CD4-positive, alpha-beta memory T cell (primary cell): ENCODE data around the gene HIF1AN. TPM values are rescaled to one million over a fixed set of nuclear protein-coding genes. Genes with fewer than 3 reads are reported as not detected.

Experiments used
- CTCF ChIA-PET: fragments of 350-600 bp; sonication (Branson Sonifier 250); formaldehyde crosslinking; loops from one replicate; lab custom pipeline; 2021; ENCODE audit warnings: inconsistent platforms; ENCODE audit not compliant: partially characterized antibody; lab: Charles Lee
- POLR2A ChIA-PET: fragments of 350-600 bp; sonication (Branson Sonifier 250); formaldehyde crosslinking; loops from one replicate; lab custom pipeline; 2021; ENCODE audit not compliant: partially characterized antibody; lab: Charles Lee
- DNase-seq, 5 donors: peaks; one replicate each; pipeline versions ENCODE4 v3.0.0 to v3.0.0-alpha.2; 2020 to 2022; ENCODE audit warnings: mixed read lengths in 1 of 5
- H3K27ac ChIP-seq: one replicate; pipeline ENCODE4 v1.7.0; 2013; ENCODE audit warnings: low read depth, low read length
- H3K27me3 ChIP-seq: 2 replicates; pipeline ENCODE4 v1.7.0; 2013; ENCODE audit warnings: mild to moderate bottlenecking, low read length, moderate library complexity; ENCODE audit not compliant: insufficient read depth
- H3K36me3 ChIP-seq: 2 replicates; pipeline ENCODE4 v1.7.0; 2013; ENCODE audit warnings: mild to moderate bottlenecking, low read length, moderate library complexity; ENCODE audit not compliant: insufficient read depth
- H3K4me1 ChIP-seq: 2 replicates; pipeline ENCODE4 v1.7.0; 2013; ENCODE audit warnings: mild to moderate bottlenecking, low read length, moderate library complexity; ENCODE audit not compliant: insufficient read depth
- H3K4me3 ChIP-seq, 2 donors: one replicate each; pipeline ENCODE4 v1.7.0; 2013; ENCODE audit warnings: low read length in 2 of 2, mild to moderate bottlenecking in 1 of 2
- H3K9me3 ChIP-seq, 2 donors: one replicate each; pipeline ENCODE4 v1.7.0; 2013; ENCODE audit warnings: low read length in 2 of 2, control low read depth in 1 of 2; ENCODE audit not compliant: control insufficient read depth in 1 of 2
- H3K27ac Mint-ChIP-seq, 7 donors: one replicate each; pipeline ENCODE4 v1.8.0; 2020 to 2021; ENCODE audit warnings: mixed read lengths in 7 of 7, mild to moderate bottlenecking in 6 of 7, inconsistent platforms in 3 of 7, moderate library complexity in 3 of 7
- H3K27me3 Mint-ChIP-seq, 2 donors: one replicate each; pipeline ENCODE4 v1.8.0; 2020 to 2021; ENCODE audit warnings: mixed read lengths in 2 of 2
- H3K36me3 Mint-ChIP-seq, 2 donors: one replicate each; pipeline ENCODE4 v1.8.0; 2020 to 2021; ENCODE audit warnings: mixed read lengths in 2 of 2, inconsistent platforms in 1 of 2, mild to moderate bottlenecking in 1 of 2
- H3K4me1 Mint-ChIP-seq, 4 donors: one replicate each; pipeline ENCODE4 v1.8.0; 2020 to 2021; ENCODE audit warnings: mixed read lengths in 4 of 4, mild to moderate bottlenecking in 1 of 4
- H3K4me3 Mint-ChIP-seq, 8 donors: one replicate each; pipeline ENCODE4 v1.8.0; 2020 to 2021; ENCODE audit warnings: mixed read lengths in 8 of 8, mild to moderate bottlenecking in 7 of 8, moderate library complexity in 6 of 8, inconsistent platforms in 3 of 8
- H3K9me3 Mint-ChIP-seq, 8 donors: one replicate each; pipeline ENCODE4 v1.8.0; 2020 to 2021; ENCODE audit warnings: mixed read lengths in 8 of 8, mild to moderate bottlenecking in 5 of 8, inconsistent platforms in 3 of 8, moderate library complexity in 1 of 8
- intact Hi-C: fragments of 100-400 bp; cut with micrococcal nuclease; formaldehyde crosslinking; loops from one replicate; pipeline ENCODE4 v1.15.1; 2023
- polyA plus RNA-seq, 2 donors: library from polyadenylated mRNA; unstranded; fragments of 300-500 nt; fragmentation: Illumina TruSeq; gene quantifications; one replicate each; pipeline ENCODE4 v1.2.3, GENCODE V29; 2021
- total RNA-seq, 2 experiments: library from RNA; stranded (reverse); gene quantifications; one replicate each; pipeline ENCODE4 v1.2.3, GENCODE V29; 2021

HIF1AN gene
- total and polyA plus RNA-seq, 4 experiments from 2014 or later, result 26.8 to 69.8 (median 53.2) TPM

DNA sequence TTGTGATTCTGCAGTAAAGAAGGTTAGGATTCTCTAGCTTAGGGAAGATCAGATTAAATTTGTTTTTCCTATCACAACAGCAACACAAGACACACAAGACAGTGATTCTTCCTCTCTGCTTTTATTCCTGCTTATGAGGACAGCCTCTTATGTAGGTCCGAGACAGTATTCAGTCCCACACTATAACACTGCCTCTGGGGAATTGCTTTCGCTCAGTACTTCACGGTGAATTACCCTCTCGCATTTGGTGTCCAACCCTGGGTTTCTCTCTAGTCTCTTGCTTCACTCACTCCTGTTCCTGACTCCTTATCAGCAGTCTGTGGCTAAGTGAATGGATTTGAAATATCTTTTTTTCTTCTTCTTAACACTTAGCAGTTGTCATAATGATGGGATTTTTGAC is 1.7 kb downstream of the HIF1AN start:
- peaks cover 14 to 23% (median 19%) of the 10 kb centered on the region in 4 donors for H3K4me1 Mint-ChIP-seq
- Histone ChIP-seq H3K4me3 (no peak overlapping the region), H3K9me3 (no peaks in the 10 kb centered on the region), H3K27me3 (no peaks in the 10 kb centered on the region), H3K27ac (no peak overlapping the region), H3K36me3 (peaks cover 28% of the 10 kb centered on the region), H3K4me1 (peaks cover 34% of the 10 kb centered on the region)
- DNase-seq, result no peak
- H3K4me3 Mint-ChIP-seq, result peak overlapping the region; percentile 31 to 66 (median 56)
- peak overlapping the region in 1 of 7 donors; percentile 84 for H3K27ac Mint-ChIP-seq
- CTCF ChIA-PET, result interaction anchor here (2.7 to 3.0 kb wide), 2 partner anchors 19 to 20 kb away, joined by 16 to 22 read pairs; no protein-coding TSS in a partner anchor
- intact Hi-C loops, result loop anchor here (5.0 to 10.0 kb wide), 3 partner anchors 457 to 915 kb away; partner anchors contain the start of genes COX15, CUTC, LZTS2 and SLC25A28
- POLR2A ChIA-PET, result no interaction called here
- H3K36me3 Mint-ChIP-seq, result peaks cover 21 to 39% of the 10 kb centered on the region in 2 donors
- H3K27me3 Mint-ChIP-seq, result no peaks in the 10 kb centered on the region
- peaks cover 0 to 2% (median 0%) of the 10 kb centered on the region in 8 donors for H3K9me3 Mint-ChIP-seq

DNA sequence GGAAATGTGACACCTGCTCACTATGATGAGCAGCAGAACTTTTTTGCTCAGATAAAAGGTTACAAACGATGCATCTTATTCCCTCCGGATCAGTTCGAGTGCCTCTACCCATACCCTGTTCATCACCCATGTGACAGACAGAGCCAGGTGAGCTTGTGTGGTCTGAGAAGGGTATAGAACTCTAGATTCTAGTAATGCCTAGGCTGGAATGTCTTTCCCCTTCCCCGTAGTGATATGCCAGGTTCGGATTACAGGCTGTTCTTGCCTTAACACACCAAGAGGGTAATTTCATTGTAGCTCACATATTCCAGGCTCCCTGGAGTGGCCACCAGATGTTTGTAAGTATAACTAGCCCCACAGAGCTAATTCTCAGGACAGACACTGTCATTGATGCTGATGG is 9.2 kb downstream of the HIF1AN start:
- peaks cover 66 to 87% of the 10 kb centered on the region in 2 donors for H3K36me3 Mint-ChIP-seq

DNA sequence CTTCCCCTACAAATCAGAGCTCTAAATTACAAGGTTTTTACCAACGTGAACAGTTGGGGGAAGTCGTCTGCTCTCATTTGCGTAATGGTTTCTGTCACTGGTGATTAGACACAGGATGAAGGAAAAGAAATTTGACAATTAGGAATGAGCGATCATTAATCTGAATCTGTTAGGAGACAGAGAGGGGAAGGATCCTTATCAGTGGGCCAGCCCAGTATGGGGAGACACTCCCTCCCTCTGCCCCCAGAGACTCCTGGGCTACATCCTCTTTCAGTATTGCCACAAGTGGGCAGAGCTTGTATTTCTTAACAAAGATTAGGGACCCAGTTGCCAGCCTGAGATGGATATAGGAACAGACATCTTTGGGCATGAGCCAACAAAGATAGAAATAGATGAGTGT is 15.5 kb downstream of the HIF1AN start:
- Histone ChIP-seq H3K27me3 (no peaks in the 10 kb centered on the region), H3K4me1 (no peaks in the 10 kb centered on the region), H3K4me3 (no peak overlapping the region), H3K27ac (no peak overlapping the region), H3K36me3 (peaks cover 27% of the 10 kb centered on the region), H3K9me3 (no peaks in the 10 kb centered on the region)
- Mint-ChIP-seq H3K27me3 (no peaks in the 10 kb centered on the region), H3K36me3 (peaks cover 66% of the 10 kb centered on the region in 2 donors), H3K27ac (peak overlapping the region in 2 of 7 donors; percentile 1 to 47), H3K4me3 (no peak overlapping the region), H3K4me1 (no peaks in the 10 kb centered on the region), H3K9me3 (no peaks in the 10 kb centered on the region)
- CTCF ChIA-PET, result interaction anchor here (0.7 to 1.6 kb wide), 4 partner anchors 11 to 33 kb away, joined by 4 to 6 read pairs (median 4); partner anchors contain the start of gene HIF1AN
- DNase-seq, result no peak
- intact Hi-C loops, result no loop called here
- POLR2A ChIA-PET, result no interaction called here

More for the DNA sequence above, 9.2 kb downstream of the HIF1AN start:
- no peak overlapping the region for H3K4me3 Mint-ChIP-seq
- H3K9me3 ChIP-seq, result no peaks in the 10 kb centered on the region
- no peak overlapping the region for H3K4me3 ChIP-seq
- intact Hi-C loops, result no loop called here
- peaks cover 0 to 2% (median 0%) of the 10 kb centered on the region in 8 donors for H3K9me3 Mint-ChIP-seq
- H3K27me3 ChIP-seq, result no peaks in the 10 kb centered on the region
- peaks cover 80% of the 10 kb centered on the region for H3K36me3 ChIP-seq
- DNase-seq, result no peak
- H3K27me3 Mint-ChIP-seq, result no peaks in the 10 kb centered on the region
- CTCF ChIA-PET, result interaction anchor here (1.1 to 2.0 kb wide), 3 partner anchors 8 to 19 kb away, joined by 4 to 11 read pairs (median 4); partner anchors contain the start of gene HIF1AN
- POLR2A ChIA-PET, result no interaction called here
- no peak overlapping the region for H3K27ac Mint-ChIP-seq
- peaks cover 0 to 12% (median 4%) of the 10 kb centered on the region in 4 donors for H3K4me1 Mint-ChIP-seq
- H3K4me1 ChIP-seq, result no peaks in the 10 kb centered on the region
- H3K27ac ChIP-seq, result no peak overlapping the region

DNA sequence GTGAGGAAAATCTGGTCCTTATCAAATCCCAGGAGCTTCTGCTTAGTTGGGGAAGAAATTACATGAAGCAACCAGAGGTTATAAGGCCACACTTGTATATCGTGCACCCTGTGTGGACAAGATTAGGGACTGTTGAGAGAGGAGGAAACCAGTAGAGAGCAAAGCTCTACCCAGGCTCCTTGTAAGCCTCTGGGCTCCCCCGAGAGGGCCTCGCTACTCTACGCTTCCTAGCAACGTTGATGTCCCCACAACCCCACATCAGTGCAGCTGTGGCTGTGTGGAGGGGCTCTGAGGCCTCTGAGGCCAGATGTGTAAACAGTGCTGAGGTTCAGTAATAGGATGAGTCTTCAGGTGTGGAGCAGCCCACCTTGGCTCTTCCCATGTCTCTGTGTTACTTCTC is 16.0 kb downstream of the HIF1AN start:
- Histone ChIP-seq H3K9me3 (no peaks in the 10 kb centered on the region), H3K36me3 (peaks cover 27% of the 10 kb centered on the region)
- CTCF ChIA-PET, result interaction anchor here (1.4 to 1.6 kb wide), 2 partner anchors 11 to 16 kb away, joined by 4 to 5 read pairs; partner anchors contain the start of gene HIF1AN

DNA sequence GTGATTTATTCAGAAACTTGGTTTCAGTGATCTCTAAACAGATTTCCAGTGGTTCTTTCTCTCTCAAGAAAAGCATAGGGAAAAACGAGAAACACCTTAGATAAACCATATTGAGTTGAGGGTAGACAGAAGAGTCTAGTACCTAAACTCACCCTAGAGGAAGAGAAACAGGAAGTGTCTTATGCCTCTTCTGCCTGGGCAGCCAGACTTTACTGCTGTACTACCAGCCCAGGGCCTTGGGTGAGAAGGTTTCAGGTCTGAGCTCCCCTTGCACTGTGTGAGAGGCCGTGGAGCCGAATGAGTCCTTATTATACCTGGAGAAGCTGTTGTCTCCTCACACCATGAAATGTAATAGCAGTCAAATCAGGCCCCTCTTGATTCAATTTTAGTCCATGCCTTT is 18.2 kb downstream of the HIF1AN start:
- H3K9me3 ChIP-seq, result no peaks in the 10 kb centered on the region
- H3K4me3 Mint-ChIP-seq, result no peak overlapping the region
- no peak overlapping the region for H3K27ac ChIP-seq
- no peak overlapping the region for H3K4me3 ChIP-seq
- peaks cover 6% of the 10 kb centered on the region for H3K36me3 ChIP-seq
- POLR2A ChIA-PET, result no interaction called here
- H3K9me3 Mint-ChIP-seq, result no peaks in the 10 kb centered on the region
- H3K27me3 Mint-ChIP-seq, result no peaks in the 10 kb centered on the region
- peak overlapping the region in 2 of 7 donors; percentile 12 to 41 for H3K27ac Mint-ChIP-seq
- no peak for DNase-seq
- H3K4me1 ChIP-seq, result no peaks in the 10 kb centered on the region
- no peaks in the 10 kb centered on the region for H3K27me3 ChIP-seq
- intact Hi-C loops, result no loop called here
- H3K4me1 Mint-ChIP-seq, result peaks cover 0 to 2% (median 0%) of the 10 kb centered on the region in 4 donors
- CTCF ChIA-PET, result interaction anchor here (0.9 to 1.6 kb wide), 4 partner anchors 8 to 19 kb away, joined by 3 to 4 read pairs (median 4); partner anchors contain the start of gene HIF1AN
- H3K36me3 Mint-ChIP-seq, result peaks cover 56 to 57% of the 10 kb centered on the region in 2 donors

More for the DNA sequence above, 16.0 kb downstream of the HIF1AN start:
- intact Hi-C loops, result no loop called here
- DNase-seq, result no peak
- Mint-ChIP-seq H3K27me3 (no peaks in the 10 kb centered on the region), H3K9me3 (no peaks in the 10 kb centered on the region), H3K27ac (no peak overlapping the region), H3K36me3 (peaks cover 65 to 67% of the 10 kb centered on the region in 2 donors), H3K4me1 (peaks cover 0 to under 1% (median 0%) of the 10 kb centered on the region in 4 donors), H3K4me3 (no peak overlapping the region)
- no peak overlapping the region for H3K27ac ChIP-seq
- no peaks in the 10 kb centered on the region for H3K4me1 ChIP-seq
- H3K4me3 ChIP-seq, result no peak overlapping the region
- POLR2A ChIA-PET, result no interaction called here
- no peaks in the 10 kb centered on the region for H3K27me3 ChIP-seq

- H3K9me3 Mint-ChIP-seq, result no peaks in the 10 kb centered on the region
- H3K36me3 Mint-ChIP-seq, result peaks cover 47 to 48% of the 10 kb centered on the region in 2 donors
- Histone ChIP-seq H3K27ac (no peak overlapping the region), H3K9me3 (no peaks in the 10 kb centered on the region), H3K4me3 (no peak overlapping the region), H3K27me3 (no peaks in the 10 kb centered on the region), H3K4me1 (no peaks in the 10 kb centered on the region), H3K36me3 (no peaks in the 10 kb centered on the region)
- ChIA-PET POLR2A (interaction anchor here (0.9 to 1.3 kb wide), 2 partner anchors 14 to 19 kb away, joined by 3 read pairs; partner anchors contain the start of gene HIF1AN), CTCF (interaction anchor here (1.2 kb wide), 1 partner anchor 41 kb away, joined by 3 read pairs; no protein-coding TSS in a partner anchor)
- no peaks in the 10 kb centered on the region for H3K27me3 Mint-ChIP-seq
- H3K4me1 Mint-ChIP-seq, result peaks cover 0 to 2% (median 0%) of the 10 kb centered on the region in 4 donors
- intact Hi-C loops, result no loop called here
- H3K4me3 Mint-ChIP-seq, result no peak overlapping the region
- no peak for DNase-seq
- no peak overlapping the region for H3K27ac Mint-ChIP-seq
These were observed 19.2 kb downstream of the HIF1AN start for GRCh38 chr10:100554902-100555301.

DNA sequence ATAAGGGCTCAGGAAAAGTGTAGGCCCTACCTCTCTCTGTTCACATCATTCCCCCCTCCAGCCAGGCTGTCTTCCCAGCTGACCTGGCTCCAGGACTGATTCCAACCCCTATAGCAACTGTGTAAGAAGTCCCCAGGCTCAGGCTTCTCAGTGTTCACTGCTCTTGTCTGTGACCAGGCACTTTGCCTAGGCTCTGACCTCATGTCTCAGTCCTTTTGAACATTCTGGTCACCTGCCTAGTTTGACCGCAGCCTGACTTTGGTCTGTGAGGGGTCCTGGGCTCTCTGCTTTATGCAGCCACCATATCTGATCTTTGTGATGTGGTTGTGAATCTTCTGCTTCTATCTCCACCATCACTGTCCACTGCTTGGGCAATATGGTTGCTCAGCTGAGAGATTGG is 24.5 kb downstream of the HIF1AN start:
- Mint-ChIP-seq H3K27me3 (peaks cover 11 to 26% of the 10 kb centered on the region in 2 donors), H3K9me3 (peaks cover 0 to 2% (median 0%) of the 10 kb centered on the region in 8 donors), H3K36me3 (peaks cover 22 to 28% of the 10 kb centered on the region in 2 donors), H3K4me3 (no peak overlapping the region), H3K4me1 (peaks cover 14 to 22% (median 17%) of the 10 kb centered on the region in 4 donors), H3K27ac (peak overlapping the region in 1 of 7 donors; percentile 17)
- ChIA-PET POLR2A (no interaction called here), CTCF (interaction anchor here (1.2 to 3.6 kb wide), 5 partner anchors 181 to 454 kb away, joined by 3 to 21 read pairs (median 4); no protein-coding TSS in a partner anchor)
- no peak overlapping the region for H3K4me3 ChIP-seq
- no peaks in the 10 kb centered on the region for H3K9me3 ChIP-seq
- peaks cover 17% of the 10 kb centered on the region for H3K4me1 ChIP-seq
- H3K27me3 ChIP-seq, result no peaks in the 10 kb centered on the region
- H3K27ac ChIP-seq, result no peak overlapping the region
- DNase-seq, result no peak
- intact Hi-C loops, result loop anchor here (5.0 to 10.0 kb wide), 3 partner anchors 167 to 437 kb away; partner anchors contain the start of genes LZTS2 and SLF2
- H3K36me3 ChIP-seq, result no peaks in the 10 kb centered on the region
